Trophoblast cell (in vitro differentiated cells and primary cell): ENCODE results near the gene HMOX1.

Experiments
- DNase-seq, 2 donors: peaks; one replicate each; pipeline ENCODE4 v3.0.0-alpha.2; 2016
- H2AFZ ChIP-seq: 2 replicates; pipeline ENCODE4 v1.6.1; 2013; ENCODE audit warnings: low read length, moderate library complexity, mild to moderate bottlenecking; ENCODE audit not compliant: insufficient read depth, poor library complexity
- H2AK5ac ChIP-seq: 2 replicates; pipeline ENCODE4 v1.6.1; 2013; ENCODE audit warnings: mild to moderate bottlenecking, low read length
- H2BK120ac ChIP-seq: 2 replicates; pipeline ENCODE4 v1.6.1; 2013; ENCODE audit warnings: low read length, mild to moderate bottlenecking, moderate library complexity; ENCODE audit not compliant: insufficient read depth, poor library complexity
- H2BK12ac ChIP-seq: 2 replicates; pipeline ENCODE4 v1.6.1; 2013; ENCODE audit warnings: mild to moderate bottlenecking, low read length, moderate library complexity
- H2BK5ac ChIP-seq: 2 replicates; pipeline ENCODE4 v1.6.1; 2013; ENCODE audit warnings: low read length, low read depth, moderate library complexity, mild to moderate bottlenecking; ENCODE audit not compliant: poor library complexity
- H3K14ac ChIP-seq: 2 replicates; pipeline ENCODE4 v1.6.1; 2013; ENCODE audit warnings: mild to moderate bottlenecking, low read length
- H3K18ac ChIP-seq: 2 replicates; pipeline ENCODE4 v1.6.1; 2013; ENCODE audit warnings: mild to moderate bottlenecking, low read length
- H3K23ac ChIP-seq: 2 replicates; pipeline ENCODE4 v1.6.1; 2013; ENCODE audit warnings: low read length
- H3K27ac ChIP-seq: 2 replicates; pipeline ENCODE4 v1.5.1; 2013; ENCODE audit warnings: low read depth, mild to moderate bottlenecking, inconsistent platforms, low read length, moderate library complexity
- H3K27me3 ChIP-seq: 2 replicates; pipeline ENCODE4 v1.6.1; 2013; ENCODE audit warnings: inconsistent platforms, mild to moderate bottlenecking, low read length, moderate library complexity; ENCODE audit not compliant: insufficient read depth
- H3K36me3 ChIP-seq, 2 experiments: 1 replicate in 1 of 2; 2 replicates in 1 of 2; pipeline ENCODE4 v1.6.1; 2013; ENCODE audit warnings: low read length in 2 of 2, mild to moderate bottlenecking in 2 of 2, moderate library complexity in 1 of 2; ENCODE audit not compliant: insufficient read depth in 2 of 2, control insufficient read depth in 1 of 2
- H3K4ac ChIP-seq: 2 replicates; pipeline ENCODE4 v1.6.1; 2013; ENCODE audit warnings: low read depth, mild to moderate bottlenecking, low read length, moderate library complexity
- H3K4me1 ChIP-seq, 2 experiments: 1 replicate in 1 of 2; 2 replicates in 1 of 2; pipeline ENCODE4 v1.6.1; 2013; ENCODE audit warnings: low read length in 2 of 2, mild to moderate bottlenecking in 2 of 2, moderate library complexity in 1 of 2; ENCODE audit not compliant: insufficient read depth in 2 of 2, control insufficient read depth in 1 of 2
- H3K4me2 ChIP-seq: 2 replicates; pipeline ENCODE4 v1.6.1; 2013; ENCODE audit warnings: inconsistent platforms, mild to moderate bottlenecking, low read length, moderate library complexity
- H3K4me3 ChIP-seq: 2 replicates; pipeline ENCODE4 v1.5.1; 2013; ENCODE audit warnings: mild to moderate bottlenecking, low read depth, low read length, inconsistent platforms
- H3K79me1 ChIP-seq: one replicate; pipeline ENCODE4 v1.6.1; 2013; ENCODE audit warnings: low read length
- H3K79me2 ChIP-seq: 2 replicates; pipeline ENCODE4 v1.6.1; 2013; ENCODE audit warnings: low read length, mild to moderate bottlenecking; ENCODE audit not compliant: control insufficient read depth, insufficient read depth, poor library complexity
- H3K9ac ChIP-seq: 2 replicates; pipeline ENCODE4 v1.6.1; 2013; ENCODE audit warnings: mild to moderate bottlenecking, low read length
- H3K9me3 ChIP-seq: 2 replicates; pipeline ENCODE4 v1.6.1; 2013; ENCODE audit warnings: low read depth, mild to moderate bottlenecking, control low read depth, inconsistent platforms, low read length; ENCODE audit not compliant: insufficient read depth
- H4K12ac ChIP-seq: 2 replicates; pipeline ENCODE4 v1.6.1; 2013; ENCODE audit warnings: low read depth, mild to moderate bottlenecking, low read length, moderate library complexity
- H4K8ac ChIP-seq: 2 replicates; pipeline ENCODE4 v1.6.1; 2013; ENCODE audit warnings: low read depth, mild to moderate bottlenecking, low read length, moderate library complexity
- H4K91ac ChIP-seq: one replicate; pipeline ENCODE4 v1.6.1; 2013; ENCODE audit warnings: low read depth, mild to moderate bottlenecking, low read length, moderate library complexity
- WGBS: extraction: QIAGEN DNeasy Blood & Tissue Kit; methylation state at CpG from one replicate; pipeline ENCODE4 v1.1.7; 2013; ENCODE audit warnings: missing lambda C conversion rate; ENCODE audit not compliant: insufficient read length, insufficient coverage; ENCODE audit errors: extremely low coverage; 5-methylcytosine and 5-hydroxymethylcytosine counted together

Gene HMOX1

DNA sequence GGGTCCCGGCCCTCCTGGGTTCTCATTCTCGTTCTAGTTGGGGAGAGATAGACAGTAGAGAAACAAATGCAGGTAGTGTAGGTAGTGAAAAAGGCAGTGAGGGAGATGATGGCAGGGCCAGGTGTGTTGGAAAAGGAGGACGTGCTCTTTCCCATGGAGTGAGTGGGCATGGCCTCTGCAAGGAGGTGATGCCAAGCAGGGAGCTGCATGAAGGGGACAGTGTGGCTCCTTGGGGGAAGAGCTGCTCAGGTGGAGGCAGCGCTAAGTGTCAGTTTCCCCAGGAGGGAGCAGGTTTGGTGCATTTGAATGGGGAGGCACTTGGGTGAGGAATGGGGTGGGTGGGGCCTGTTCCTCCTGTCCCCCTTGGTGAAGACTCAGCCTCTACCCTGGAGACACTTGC, 41.2 kb downstream of the HMOX1 start:
- Histone ChIP-seq H3K4me2 (no peak overlapping the region), H2BK120ac (no peak overlapping the region), H3K27me3 (no peaks in the 10 kb centered on the region), H3K4ac (no peak overlapping the region), H3K27ac (no peak overlapping the region), H2AFZ (no peak overlapping the region), H3K4me3 (no peak overlapping the region), H2BK5ac (no peak overlapping the region), H3K4me1 (peaks cover 3 to 5% of the 10 kb centered on the region in 2 experiments), H2BK12ac (no peak overlapping the region), H4K8ac (no peak overlapping the region), H2AK5ac (no peak overlapping the region), H3K36me3 (peaks cover 74 to 86% of the 10 kb centered on the region in 2 experiments), H3K79me2 (no peaks in the 10 kb centered on the region), H3K9ac (no peak overlapping the region), H3K23ac (no peak overlapping the region), H3K14ac (no peak overlapping the region), H3K9me3 (no peaks in the 10 kb centered on the region), H3K79me1 (no peaks in the 10 kb centered on the region), H3K18ac (no peak overlapping the region), H4K91ac (no peak overlapping the region), H4K12ac (no peak overlapping the region)
- no CpG with 5 or more reads among the region's 4 CpGs for WGBS
- no peak for DNase-seq

DNA sequence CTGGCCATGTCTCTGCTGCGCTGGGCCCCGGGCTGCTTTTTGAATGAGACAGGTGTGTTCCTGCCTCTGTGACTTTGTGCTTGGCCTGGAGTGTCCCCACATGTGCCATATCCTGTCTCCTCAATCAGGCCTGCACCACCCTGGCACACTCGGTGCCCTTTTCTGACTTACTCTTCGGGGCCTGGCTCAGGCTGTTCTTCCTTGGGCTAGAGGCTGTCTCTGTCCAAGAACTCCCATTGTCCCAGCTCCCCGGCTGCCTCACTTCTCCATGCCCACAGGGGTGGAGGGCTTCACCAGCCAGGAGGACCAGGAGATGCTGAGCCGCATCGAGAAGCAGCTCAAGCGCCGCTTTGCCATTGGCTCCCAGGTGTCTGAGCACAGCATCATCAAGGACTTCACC, 42.0 kb downstream of the HMOX1 start:
- no peak overlapping the region for H3K4me3 ChIP-seq
- no peaks in the 10 kb centered on the region for H3K9me3 ChIP-seq
- H3K36me3 ChIP-seq: peaks cover 67 to 78% of the 10 kb centered on the region in 2 experiments
- H4K8ac ChIP-seq: no peak overlapping the region
- no peak for DNase-seq
- no peaks in the 10 kb centered on the region for H3K79me1 ChIP-seq
- no peak overlapping the region for H4K91ac ChIP-seq
- no peaks in the 10 kb centered on the region for H3K79me2 ChIP-seq
- no CpG with 5 or more reads among the region's 9 CpGs for WGBS
- no peak overlapping the region for H3K27ac ChIP-seq
- H3K23ac ChIP-seq: no peak overlapping the region
- no peak overlapping the region for H4K12ac ChIP-seq
- no peak overlapping the region for H2BK120ac ChIP-seq
- H3K9ac ChIP-seq: no peak overlapping the region
- peaks cover 3 to 5% of the 10 kb centered on the region in 2 experiments for H3K4me1 ChIP-seq
- H3K4me2 ChIP-seq: no peak overlapping the region
- H3K4ac ChIP-seq: no peak overlapping the region
- no peak overlapping the region for H2BK12ac ChIP-seq
- no peak overlapping the region for H2BK5ac ChIP-seq
- no peak overlapping the region for H3K14ac ChIP-seq
- H3K18ac ChIP-seq: no peak overlapping the region
- H2AFZ ChIP-seq: no peak overlapping the region
- no peaks in the 10 kb centered on the region for H3K27me3 ChIP-seq
- H2AK5ac ChIP-seq: no peak overlapping the region

DNA sequence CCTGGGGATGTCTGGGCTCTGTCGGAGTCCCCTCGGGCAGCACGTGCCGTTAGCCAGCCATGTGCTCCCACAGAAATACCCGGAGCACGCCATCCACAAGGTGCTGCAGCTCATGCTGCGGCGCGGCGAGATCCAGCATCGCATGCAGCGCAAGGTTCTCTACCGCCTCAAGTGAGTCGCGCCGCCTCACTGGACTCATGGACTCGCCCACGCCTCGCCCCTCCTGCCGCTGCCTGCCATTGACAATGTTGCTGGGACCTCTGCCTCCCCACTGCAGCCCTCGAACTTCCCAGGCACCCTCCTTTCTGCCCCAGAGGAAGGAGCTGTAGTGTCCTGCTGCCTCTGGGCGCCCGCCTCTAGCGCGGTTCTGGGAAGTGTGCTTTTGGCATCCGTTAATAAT, 43.2 kb downstream of the HMOX1 start:
- H3K23ac ChIP-seq: no peak overlapping the region
- no peak overlapping the region for H2BK5ac ChIP-seq
- no peaks in the 10 kb centered on the region for H3K79me2 ChIP-seq
- H3K79me1 ChIP-seq: no peaks in the 10 kb centered on the region
- H3K4ac ChIP-seq: no peak overlapping the region
- H3K4me2 ChIP-seq: no peak overlapping the region
- H2AK5ac ChIP-seq: no peak overlapping the region
- H2BK120ac ChIP-seq: no peak overlapping the region
- WGBS: no CpG with 5 or more reads among the region's 26 CpGs
- H4K8ac ChIP-seq: no peak overlapping the region
- H3K36me3 ChIP-seq: peaks cover 61 to 73% of the 10 kb centered on the region in 2 experiments
- no peak overlapping the region for H3K4me3 ChIP-seq
- no peak overlapping the region for H4K12ac ChIP-seq
- no peaks in the 10 kb centered on the region for H3K27me3 ChIP-seq
- peaks cover 3 to 5% of the 10 kb centered on the region in 2 experiments for H3K4me1 ChIP-seq
- H3K9me3 ChIP-seq: no peaks in the 10 kb centered on the region
- H3K18ac ChIP-seq: no peak overlapping the region
- DNase-seq: no peak
- H2AFZ ChIP-seq: no peak overlapping the region
- H4K91ac ChIP-seq: no peak overlapping the region
- no peak overlapping the region for H3K27ac ChIP-seq
- H3K9ac ChIP-seq: no peak overlapping the region
- no peak overlapping the region for H2BK12ac ChIP-seq
- no peak overlapping the region for H3K14ac ChIP-seq

DNA sequence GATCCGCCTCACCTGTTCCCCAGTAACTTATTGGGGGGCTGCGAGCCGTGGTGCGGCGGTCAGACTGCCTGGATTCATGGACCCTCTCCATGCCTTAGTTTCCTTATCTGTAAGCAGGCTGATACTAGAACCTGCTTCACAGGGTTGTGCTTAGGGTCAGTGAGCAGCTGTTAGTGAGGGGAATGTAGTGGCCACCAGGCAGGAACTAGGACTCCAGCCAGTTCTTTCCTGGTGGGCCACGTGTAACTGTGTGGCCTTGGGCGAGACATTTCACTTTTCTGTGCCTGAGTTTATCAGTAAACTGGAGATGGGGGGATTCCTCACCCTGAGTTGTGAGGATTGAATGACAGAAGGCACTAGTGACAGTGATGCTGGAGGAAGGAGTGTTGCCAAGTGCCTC, 43.9 kb downstream of the HMOX1 start:
- DNase-seq: no peak
- H4K8ac ChIP-seq: no peak overlapping the region
- H3K79me2 ChIP-seq: no peaks in the 10 kb centered on the region
- no CpG with 5 or more reads among the region's 7 CpGs for WGBS
- no peak overlapping the region for H3K4me3 ChIP-seq
- H2BK120ac ChIP-seq: no peak overlapping the region
- peaks cover 54 to 66% of the 10 kb centered on the region in 2 experiments for H3K36me3 ChIP-seq
- H3K9ac ChIP-seq: no peak overlapping the region
- no peak overlapping the region for H3K23ac ChIP-seq
- no peaks in the 10 kb centered on the region for H3K27me3 ChIP-seq
- H2AFZ ChIP-seq: no peak overlapping the region
- H3K18ac ChIP-seq: no peak overlapping the region
- peaks cover 3 to 5% of the 10 kb centered on the region in 2 experiments for H3K4me1 ChIP-seq
- no peak overlapping the region for H4K12ac ChIP-seq
- H3K4ac ChIP-seq: no peak overlapping the region
- H3K79me1 ChIP-seq: no peaks in the 10 kb centered on the region
- H3K27ac ChIP-seq: no peak overlapping the region
- no peak overlapping the region for H2AK5ac ChIP-seq
- H3K9me3 ChIP-seq: no peaks in the 10 kb centered on the region
- H2BK5ac ChIP-seq: no peak overlapping the region
- no peak overlapping the region for H3K4me2 ChIP-seq
- H2BK12ac ChIP-seq: no peak overlapping the region
- H4K91ac ChIP-seq: no peak overlapping the region
- no peak overlapping the region for H3K14ac ChIP-seq
